Ishikawa (cell line): Measurements from ENCODE around the gene MTA1.

Source experiments
- CEBPB ChIP-seq: IDR thresholded peaks from 2 replicates; pipeline ENCODE4 v1.6.1; 2012
- CREB1 ChIP-seq: IDR thresholded peaks from 2 replicates; pipeline ENCODE4 v1.6.1; 2012; ENCODE audit warnings: low read depth
- EGR1 ChIP-seq: IDR thresholded peaks from 2 replicates; pipeline ENCODE4 v1.6.1; 2012
- EP300 ChIP-seq: IDR thresholded peaks from 2 replicates; pipeline ENCODE4 v1.6.1; 2012; ENCODE audit warnings: borderline replicate concordance
- FOXM1 ChIP-seq: IDR thresholded peaks from 2 replicates; pipeline ENCODE4 v1.6.1; 2012; ENCODE audit warnings: low read depth, borderline replicate concordance
- NFIC ChIP-seq: IDR thresholded peaks from 2 replicates; pipeline ENCODE4 v1.6.1; 2012
- RAD21 ChIP-seq: IDR thresholded peaks from 2 replicates; pipeline ENCODE4 v1.6.1; 2012; ENCODE audit warnings: low read depth
- TAF1 ChIP-seq: IDR thresholded peaks from 2 replicates; pipeline ENCODE4 v1.6.1; 2012; ENCODE audit warnings: low read depth, mild to moderate bottlenecking
- TCF12 ChIP-seq: IDR thresholded peaks from 2 replicates; pipeline ENCODE4 v1.6.1; 2012; ENCODE audit warnings: low read depth
- TEAD4 ChIP-seq: IDR thresholded peaks from 2 replicates; pipeline ENCODE4 v1.6.1; 2012
- YY1 ChIP-seq: IDR thresholded peaks from 2 replicates; pipeline ENCODE4 v1.6.1; 2012; ENCODE audit warnings: low read depth
- ZBTB7A ChIP-seq: IDR thresholded peaks from 2 replicates; pipeline ENCODE4 v1.6.1; 2012; ENCODE audit warnings: low read depth
- TF ChIP-seq, protein P1 (sequence below): IDR thresholded peaks from 2 replicates; pipeline ENCODE4 v1.6.1; 2012
- TF ChIP-seq, protein P2 (sequence below): IDR thresholded peaks from 2 replicates; pipeline ENCODE4 v1.6.1; 2012; ENCODE audit warnings: low read depth, mild to moderate bottlenecking
- TF ChIP-seq, protein P3 (sequence below): IDR thresholded peaks from 2 replicates; pipeline ENCODE4 v1.6.1; 2012

The MTA1 gene

DNA sequence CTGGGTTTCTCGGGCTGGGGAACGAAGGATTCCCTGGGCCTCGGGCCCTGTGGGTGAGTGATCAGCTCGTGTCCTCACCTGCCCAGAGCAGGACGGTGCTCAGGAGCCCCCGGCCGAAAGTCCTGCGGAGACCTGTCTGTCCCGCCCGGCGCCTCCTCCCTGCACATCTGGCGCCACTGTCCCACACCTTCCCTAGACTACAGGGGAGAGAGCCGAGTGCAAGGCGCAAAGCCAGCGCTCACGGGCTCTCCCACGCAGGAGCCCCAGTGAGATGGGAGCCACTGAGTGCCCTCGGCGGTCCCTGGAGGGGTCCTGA, 34.3 kb upstream of the MTA1 start:
- TF ChIP-seq EGR1 (no peak), CREB1 (no peak), ZBTB7A (no peak), TAF1 (no peak), CEBPB (no peak), EP300 (no peak), TCF12 (no peak), TEAD4 (no peak), FOXM1 (no peak), NFIC (no peak), YY1 (no peak), RAD21 (no peak)
- TF ChIP-seq, protein P1, sequence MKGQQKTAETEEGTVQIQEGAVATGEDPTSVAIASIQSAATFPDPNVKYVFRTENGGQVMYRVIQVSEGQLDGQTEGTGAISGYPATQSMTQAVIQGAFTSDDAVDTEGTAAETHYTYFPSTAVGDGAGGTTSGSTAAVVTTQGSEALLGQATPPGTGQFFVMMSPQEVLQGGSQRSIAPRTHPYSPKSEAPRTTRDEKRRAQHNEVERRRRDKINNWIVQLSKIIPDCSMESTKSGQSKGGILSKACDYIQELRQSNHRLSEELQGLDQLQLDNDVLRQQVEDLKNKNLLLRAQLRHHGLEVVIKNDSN = no peak
- TF ChIP-seq, protein P2, sequence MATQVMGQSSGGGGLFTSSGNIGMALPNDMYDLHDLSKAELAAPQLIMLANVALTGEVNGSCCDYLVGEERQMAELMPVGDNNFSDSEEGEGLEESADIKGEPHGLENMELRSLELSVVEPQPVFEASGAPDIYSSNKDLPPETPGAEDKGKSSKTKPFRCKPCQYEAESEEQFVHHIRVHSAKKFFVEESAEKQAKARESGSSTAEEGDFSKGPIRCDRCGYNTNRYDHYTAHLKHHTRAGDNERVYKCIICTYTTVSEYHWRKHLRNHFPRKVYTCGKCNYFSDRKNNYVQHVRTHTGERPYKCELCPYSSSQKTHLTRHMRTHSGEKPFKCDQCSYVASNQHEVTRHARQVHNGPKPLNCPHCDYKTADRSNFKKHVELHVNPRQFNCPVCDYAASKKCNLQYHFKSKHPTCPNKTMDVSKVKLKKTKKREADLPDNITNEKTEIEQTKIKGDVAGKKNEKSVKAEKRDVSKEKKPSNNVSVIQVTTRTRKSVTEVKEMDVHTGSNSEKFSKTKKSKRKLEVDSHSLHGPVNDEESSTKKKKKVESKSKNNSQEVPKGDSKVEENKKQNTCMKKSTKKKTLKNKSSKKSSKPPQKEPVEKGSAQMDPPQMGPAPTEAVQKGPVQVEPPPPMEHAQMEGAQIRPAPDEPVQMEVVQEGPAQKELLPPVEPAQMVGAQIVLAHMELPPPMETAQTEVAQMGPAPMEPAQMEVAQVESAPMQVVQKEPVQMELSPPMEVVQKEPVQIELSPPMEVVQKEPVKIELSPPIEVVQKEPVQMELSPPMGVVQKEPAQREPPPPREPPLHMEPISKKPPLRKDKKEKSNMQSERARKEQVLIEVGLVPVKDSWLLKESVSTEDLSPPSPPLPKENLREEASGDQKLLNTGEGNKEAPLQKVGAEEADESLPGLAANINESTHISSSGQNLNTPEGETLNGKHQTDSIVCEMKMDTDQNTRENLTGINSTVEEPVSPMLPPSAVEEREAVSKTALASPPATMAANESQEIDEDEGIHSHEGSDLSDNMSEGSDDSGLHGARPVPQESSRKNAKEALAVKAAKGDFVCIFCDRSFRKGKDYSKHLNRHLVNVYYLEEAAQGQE = no peak
- TF ChIP-seq, protein P3, sequence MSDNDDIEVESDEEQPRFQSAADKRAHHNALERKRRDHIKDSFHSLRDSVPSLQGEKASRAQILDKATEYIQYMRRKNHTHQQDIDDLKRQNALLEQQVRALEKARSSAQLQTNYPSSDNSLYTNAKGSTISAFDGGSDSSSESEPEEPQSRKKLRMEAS = no peak

DNA sequence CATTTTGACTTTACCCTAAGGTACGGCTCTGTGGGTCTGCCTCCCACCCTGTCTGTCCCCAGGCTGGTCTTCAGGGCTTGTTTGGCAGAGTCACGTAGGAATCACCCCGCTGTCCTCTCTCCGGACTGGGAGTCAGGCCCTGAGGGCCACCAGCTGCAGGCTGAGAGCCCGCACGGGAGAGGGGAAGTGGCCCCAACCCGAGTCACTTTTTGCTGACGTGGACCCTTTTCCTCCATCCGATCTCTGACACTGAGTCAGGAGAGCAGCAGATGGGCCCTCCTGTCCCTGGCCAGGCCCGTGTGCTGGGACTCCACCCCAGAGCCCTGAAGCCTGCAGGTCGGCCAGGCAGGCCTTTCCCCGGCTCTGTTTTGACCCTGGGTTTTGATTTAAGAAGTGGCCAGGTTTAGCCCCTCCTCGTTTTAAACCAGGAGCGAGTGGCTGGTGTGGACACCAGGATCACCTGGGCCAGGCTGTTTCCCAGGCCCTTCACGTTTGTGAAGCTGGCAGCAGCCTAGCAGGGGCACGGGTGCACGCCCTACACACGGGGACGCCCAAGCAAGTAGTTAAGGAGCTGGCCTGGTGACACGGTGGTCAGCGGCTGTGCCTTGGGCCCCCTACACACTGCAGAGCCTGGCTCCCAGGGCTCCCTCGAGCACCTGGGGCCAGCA, 33.8 kb upstream of the MTA1 start:
- TF ChIP-seq YY1 = no peak
- TF ChIP-seq, protein P1 = no peak
- no peak for TF ChIP-seq TAF1
- no peak for TF ChIP-seq NFIC
- TF ChIP-seq TCF12 = no peak
- TF ChIP-seq, protein P2 = no peak
- TF ChIP-seq TEAD4 = no peak
- no peak for TF ChIP-seq ZBTB7A
- TF ChIP-seq FOXM1 = no peak
- TF ChIP-seq EGR1 = no peak
- no peak for TF ChIP-seq CEBPB
- TF ChIP-seq, protein P3 = no peak
- TF ChIP-seq EP300 = no peak
- TF ChIP-seq RAD21 = no peak
- no peak for TF ChIP-seq CREB1

DNA sequence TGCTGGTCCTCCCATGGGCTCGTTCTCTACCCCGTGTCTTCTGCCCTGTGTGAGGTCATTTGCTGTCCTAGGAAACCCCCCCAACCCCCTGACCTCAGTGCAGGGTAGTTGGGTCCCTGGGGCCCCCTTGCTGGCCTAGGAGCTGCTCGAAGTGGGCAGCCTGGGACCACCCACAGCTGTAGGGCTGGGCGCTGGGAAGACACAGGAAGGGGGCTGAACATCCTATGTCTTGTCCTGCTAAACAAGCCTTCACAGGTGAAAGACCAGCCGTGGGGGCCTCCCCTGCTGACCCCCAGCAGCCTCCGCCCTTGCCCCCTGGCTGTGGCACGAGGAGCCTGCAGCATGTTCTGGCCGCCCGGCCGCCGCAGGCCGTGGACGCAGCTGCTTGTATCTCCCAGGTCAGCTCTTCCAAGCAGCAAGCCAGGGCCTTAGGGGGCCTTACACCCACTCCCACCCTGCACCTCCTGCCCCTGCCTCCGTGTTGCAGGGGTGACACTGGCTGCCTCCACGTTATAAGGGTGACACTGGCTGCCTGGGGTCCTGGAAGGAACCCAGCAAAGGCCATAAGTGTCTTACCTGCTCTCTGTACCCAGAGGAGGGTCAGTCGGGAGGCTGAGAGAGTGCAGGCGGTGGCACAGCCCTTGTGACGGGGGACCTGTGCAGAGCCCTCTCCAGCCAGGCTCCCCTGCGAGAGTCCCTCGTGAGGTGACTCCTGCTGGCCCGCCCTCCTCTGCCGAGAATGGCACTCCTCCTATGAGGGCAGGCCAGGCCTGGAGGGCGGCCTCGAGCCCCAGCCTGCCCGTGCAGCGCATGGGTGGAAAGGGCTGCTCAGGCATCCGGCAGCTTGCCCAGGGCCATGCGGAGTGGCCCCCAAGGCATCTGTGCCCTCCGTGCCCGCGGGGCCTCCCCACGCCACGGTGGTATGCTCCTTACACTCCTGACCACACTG, 32.8 kb upstream of the MTA1 start:
- TF ChIP-seq TAF1 (no peak), TCF12 (no peak), CREB1 (no peak), TEAD4 (no peak), YY1 (no peak), EP300 (no peak), ZBTB7A (no peak)
- TF ChIP-seq, protein P2 = no peak

DNA sequence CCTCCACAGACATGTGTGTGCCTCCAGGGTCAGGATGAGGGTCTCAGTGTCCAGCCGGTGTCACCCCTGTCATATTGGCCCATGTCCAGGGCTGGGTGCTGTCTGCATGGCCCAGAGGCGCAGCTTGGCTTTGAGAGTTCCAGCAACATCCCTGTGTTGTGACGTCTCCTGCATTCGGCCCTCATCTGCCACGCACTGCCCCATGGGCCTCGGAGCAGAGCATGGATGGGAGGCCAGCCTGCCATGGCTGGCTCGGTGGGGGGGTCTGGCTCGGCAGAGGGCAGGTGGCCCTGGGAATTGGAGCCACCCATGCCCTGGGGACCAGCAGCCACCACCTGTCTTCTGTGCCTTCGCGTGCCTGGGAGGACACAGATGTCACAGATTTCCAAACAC, 32.1 kb upstream of the MTA1 start:
- TF ChIP-seq TEAD4 (no peak), EP300 (no peak), EGR1 (no peak), TAF1 (no peak), CREB1 (no peak), CEBPB (no peak), NFIC (no peak), RAD21 (no peak), FOXM1 (no peak), YY1 (no peak), TCF12 (no peak), ZBTB7A (no peak)
- TF ChIP-seq, protein P2 = no peak
- TF ChIP-seq, protein P3 = no peak
- TF ChIP-seq, protein P1 = no peak
